Activated CD8-positive, alpha-beta memory T cell treated with anti-CD3 and anti-CD28 coated beads for 24 hours (primary cell): ENCODE data around the gene TNNC1.

ENCODE experiments used
- DNase-seq: peaks from one replicate; pipeline ENCODE4 v3.0.0-alpha.2; 2020

The TNNC1 gene

GRCh38 chr3:52441772-52442332, 12.0 kb downstream of the TNNC1 start:
- DNase-seq = no peak

GRCh38 chr3:52441091-52441771, 12.6 kb downstream of the TNNC1 start:
- DNase-seq = no peak

- no peak for DNase-seq
Observed at GRCh38 chr3:52440671-52441070, 13.2 kb downstream of the TNNC1 start.

- DNase-seq = no peak
Observed at GRCh38 chr3:52440249-52440551, 13.6 kb downstream of the TNNC1 start.

GRCh38 chr3:52439426-52440248, 14.2 kb downstream of the TNNC1 start:
- no peak for DNase-seq

- no peak for DNase-seq
Observed at GRCh38 chr3:52438579-52439425, 15.0 kb downstream of the TNNC1 start.

- DNase-seq = no peak
Observed at GRCh38 chr3:52438104-52438376, 15.8 kb downstream of the TNNC1 start.

GRCh38 chr3:52437326-52438103, 16.3 kb downstream of the TNNC1 start:
- DNase-seq = no peak

GRCh38 chr3:52436500-52437149, 17.2 kb downstream of the TNNC1 start:
- no peak for DNase-seq

- DNase-seq = no peak
Observed at GRCh38 chr3:52435246-52436101, 18.4 kb downstream of the TNNC1 start.

- DNase-seq = no peak
Observed at GRCh38 chr3:52434491-52435115, 19.2 kb downstream of the TNNC1 start.

GRCh38 chr3:52433996-52434479, 19.8 kb downstream of the TNNC1 start:
- DNase-seq = no peak

GRCh38 chr3:52433328-52433995, 20.4 kb downstream of the TNNC1 start:
- no peak for DNase-seq

- no peak for DNase-seq
Observed at GRCh38 chr3:52432691-52433141, 21.1 kb downstream of the TNNC1 start.

- no peak for DNase-seq
Observed at GRCh38 chr3:52432225-52432624, 21.6 kb downstream of the TNNC1 start.

- no peak for DNase-seq
Observed at GRCh38 chr3:52431459-52432223, 22.2 kb downstream of the TNNC1 start.

GRCh38 chr3:52430416-52430810, 23.4 kb downstream of the TNNC1 start:
- no peak for DNase-seq

GRCh38 chr3:52429779-52430415, 23.9 kb downstream of the TNNC1 start:
- no peak for DNase-seq

- no peak for DNase-seq
Observed at GRCh38 chr3:52429031-52429430, 24.8 kb downstream of the TNNC1 start.
